GM10266 (cell line): ENCODE results near the gene NTSR1.
"Not testable (repeated sequence)": the region's sequence is repeated elsewhere in the genome, so short reads cannot be mapped to it uniquely, and the experiment has no call there.

Experiments used
- DNase-seq: peaks from one replicate; pipeline ENCODE4 v3.0.0; 2012; ENCODE audit errors: extremely low spot score
- CTCF ChIP-seq: IDR thresholded peaks from 2 replicates; pipeline ENCODE4 v1.5.1; 2012; ENCODE audit warnings: mild to moderate bottlenecking, low read depth; ENCODE audit not compliant: control insufficient read depth, insufficient read depth; ENCODE audit errors: missing control alignments

NTSR1 gene

GRCh38 chr20:62675156-62675876, 33.3 kb upstream of the NTSR1 start:
- no peak for TF ChIP-seq CTCF
- DNase-seq: no peak

DNA sequence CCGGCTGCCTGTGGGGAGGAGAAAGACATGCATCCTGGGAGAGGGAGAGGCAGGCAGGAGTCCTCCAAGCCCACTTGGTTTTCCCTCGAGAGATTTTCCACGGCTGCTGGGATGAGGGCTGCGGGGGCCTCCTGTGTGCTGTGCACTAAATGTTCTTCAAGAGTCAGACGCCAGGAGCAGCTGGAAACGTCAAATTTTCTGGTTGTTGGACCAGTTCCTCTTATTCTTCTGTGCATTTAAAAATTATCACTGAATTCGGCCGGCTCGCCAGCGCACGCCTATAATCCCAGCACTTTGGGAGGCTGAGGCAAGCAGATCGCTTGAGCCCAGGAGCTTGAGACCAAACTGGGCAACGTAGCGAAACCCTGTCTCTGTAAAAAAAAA, 32.8 kb upstream of the NTSR1 start:
- no peak for TF ChIP-seq CTCF
- no peak for DNase-seq

DNA sequence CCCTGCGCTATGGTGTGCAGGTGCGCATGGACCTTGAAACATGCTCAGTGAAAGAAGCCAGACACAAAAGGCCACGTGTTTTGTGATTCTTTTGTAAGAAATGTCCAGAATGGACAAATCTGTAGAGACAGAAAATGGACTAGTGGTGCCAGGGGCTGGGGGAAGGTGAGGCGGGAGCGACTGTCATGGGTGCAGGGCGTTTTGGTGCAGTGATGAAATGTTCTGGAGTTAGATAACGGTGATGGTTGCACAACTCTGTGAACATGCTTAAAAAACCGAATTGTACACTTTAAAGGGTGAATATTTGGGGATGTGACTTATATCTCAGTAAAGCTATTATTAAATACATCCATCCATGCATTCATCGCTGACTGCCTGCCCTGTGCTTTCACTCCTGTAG, 31.7 kb upstream of the NTSR1 start:
- TF ChIP-seq CTCF: no peak
- no peak for DNase-seq

- no peak for DNase-seq
- TF ChIP-seq CTCF: no peak
These were observed 31.0 kb upstream of the NTSR1 start for GRCh38 chr20:62677678-62678077.

DNA sequence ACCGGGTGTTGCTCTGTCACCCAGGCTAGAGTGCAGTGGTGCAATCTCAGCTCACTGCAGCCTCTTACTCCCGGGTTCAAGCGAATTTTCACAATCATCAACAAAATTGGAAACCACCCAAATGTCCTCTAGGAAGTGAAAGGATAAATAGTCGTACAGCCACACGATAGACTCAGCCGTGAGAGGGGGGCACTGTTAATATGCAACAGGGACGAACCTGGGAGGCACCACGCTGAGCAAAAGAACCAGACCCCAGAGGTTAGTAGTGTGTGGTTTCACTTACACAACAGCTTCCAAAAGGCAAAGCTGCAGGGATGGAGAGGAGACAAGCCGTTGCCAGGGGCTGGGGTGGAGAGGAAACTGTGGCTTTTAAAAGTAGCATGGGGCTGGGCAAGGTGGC, 30.1 kb upstream of the NTSR1 start:
- no peak for DNase-seq
- TF ChIP-seq CTCF: no peak

GRCh38 chr20:62679978-62680589, 28.6 kb upstream of the NTSR1 start:
- DNase-seq: no peak
- no peak for TF ChIP-seq CTCF

GRCh38 chr20:62682912-62683517, 25.6 kb upstream of the NTSR1 start:
- no peak for TF ChIP-seq CTCF
- no peak for DNase-seq

- not testable (repeated sequence) for DNase-seq
These were observed 24.8 kb upstream of the NTSR1 start for GRCh38 chr20:62683660-62684322.
